Psoas muscle (tissue), 8 donors: ENCODE results near the gene VAT1. TPM values are rescaled to one million over a fixed set of nuclear protein-coding genes. Genes with fewer than 3 reads are reported as not detected.
A peak's percentile ranks its signal among the peaks of the same experiment; 100 is the strongest.
"Not testable (repeated sequence)": the region's sequence is repeated elsewhere in the genome, so short reads cannot be mapped to it uniquely, and the experiment has no call there.

ENCODE experiments used
- ATAC-seq, 4 donors: fragments of 200-7000 bp; cut with Tn5 transposase; one replicate each; pipeline ENCODE4 v1.9.1; 2020; ENCODE audit warnings: moderate library complexity in 3 of 4, mild to moderate bottlenecking in 2 of 4
- DNase-seq, 2 donors: peaks; one replicate each; pipeline ENCODE4 v3.0.0-alpha.2; 2020
- H3K27ac ChIP-seq: fragments of 200-600 bp; one replicate; pipeline ENCODE4 v1.8.0; 2022
- H3K27me3 ChIP-seq, 3 donors: fragments of 200-600 bp in 1 of 3; one replicate each; pipeline versions ENCODE4 v1.6.1 to v1.8.0; 2013 to 2022; ENCODE audit warnings: low read length in 2 of 3, mild to moderate bottlenecking in 2 of 3, moderate library complexity in 1 of 3; ENCODE audit not compliant: insufficient read depth in 3 of 3
- H3K36me3 ChIP-seq, 2 donors: fragments of 200-600 bp in 1 of 2; one replicate each; pipeline versions ENCODE4 v1.6.1 to v1.8.0; 2013 to 2022; ENCODE audit warnings: low read depth in 1 of 2, mild to moderate bottlenecking in 1 of 2, moderate library complexity in 1 of 2; ENCODE audit not compliant: insufficient read depth in 1 of 2
- H3K4me1 ChIP-seq: fragments of 200-600 bp; one replicate; pipeline ENCODE4 v1.8.0; 2022
- H3K4me3 ChIP-seq: fragments of 200-600 bp; one replicate; pipeline ENCODE4 v1.8.0; 2022; ENCODE audit warnings: mild to moderate bottlenecking
- H3K9me3 ChIP-seq: fragments of 200-600 bp; one replicate; pipeline ENCODE4 v1.8.0; 2022
- WGBS, 3 donors: extraction: QIAGEN DNeasy Blood & Tissue Kit; methylation state at CpG; one replicate each; pipeline versions ENCODE4 v1.1.6 to v1.1.7; 2013; 5-methylcytosine and 5-hydroxymethylcytosine counted together
- intact Hi-C, 2 donors: fragments of 100-400 bp; cut with DNase I; formaldehyde crosslinking; loops; one replicate each; pipeline versions ENCODE4 v1.11.0 to v1.14.2; 2022
- polyA plus RNA-seq, 3 donors: library from polyadenylated mRNA; stranded (reverse); fragments of 200-250 nt; gene quantifications; one replicate each; pipeline ENCODE4 v1.2.3, GENCODE V29; 2013
- total RNA-seq, 4 donors: library from RNA; stranded (reverse); fragmentation: NEBNext Ultra II Directional in 2 of 4; extraction: Animal tissue kit (Norgen Biotek cat#: 25700) in 2 of 4; gene quantifications; one replicate each; pipeline versions ENCODE4 v1.2.1 to v1.2.4, GENCODE V29; 2021 to 2023
- TF ChIP-seq, protein P1 (sequence below): fragments of 200-600 bp; IDR thresholded peaks from one replicate; pipeline ENCODE4 v1.8.0; 2022; ENCODE audit warnings: antibody characterized with exemption
- donor health status: healthy with polysubstance abuse.
- donor health status: DM: no; HTN: no; CAD: no; lungs with moderate emphysema.
- donor health status: Bipolar disorder and iron deficiency.
- donor health status: healthy.
- donor health status: DM: yes; HTN: yes; CAD: no.
- donor health status: DM: no; HTN: no; CAD: no.
- donor health status: DM: no; HTN: no; CAD: no.
- donor health status: DM: yes; HTN: yes; CAD: no.

The VAT1 gene
- total and polyA plus RNA-seq, 7 donors, result 19.2 to 50.6 (median 20.2) TPM

DNA sequence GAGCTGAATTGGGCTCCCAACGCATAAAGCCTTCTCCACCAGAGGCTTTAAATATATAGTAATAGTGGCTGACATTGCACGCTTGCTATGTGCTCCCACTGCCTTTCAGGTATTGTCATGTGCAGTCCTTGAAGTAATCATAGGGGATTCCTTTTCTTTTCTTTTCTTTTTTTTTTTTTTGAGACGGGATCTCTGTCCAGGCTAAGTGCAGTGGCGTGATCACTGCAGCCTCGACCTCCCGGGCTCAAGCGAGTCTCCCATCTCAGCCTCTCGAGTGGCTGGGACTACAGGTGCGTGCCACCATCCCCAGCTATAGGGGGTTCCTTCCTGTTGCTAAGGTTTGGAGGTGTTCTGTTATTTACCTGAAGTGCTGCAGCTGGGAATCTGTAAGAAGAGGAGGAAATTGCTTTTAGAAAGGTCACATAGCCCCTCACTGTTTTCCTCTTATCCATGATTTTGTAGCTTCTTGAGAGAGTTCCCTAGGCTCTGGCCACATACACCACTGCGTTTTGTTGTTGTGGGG is 23.1 kb downstream of the VAT1 start:
- intact Hi-C loops, result no loop called here
- ATAC-seq (no peak), DNase-seq (no peak)
- H3K27me3 ChIP-seq, result no peaks in the 10 kb centered on the region
- peaks cover 21% of the 10 kb centered on the region for H3K4me1 ChIP-seq
- H3K4me3 ChIP-seq, result peak overlapping the region; percentile 93
- H3K9me3 ChIP-seq, result no peaks in the 10 kb centered on the region
- TF ChIP-seq, protein P1, sequence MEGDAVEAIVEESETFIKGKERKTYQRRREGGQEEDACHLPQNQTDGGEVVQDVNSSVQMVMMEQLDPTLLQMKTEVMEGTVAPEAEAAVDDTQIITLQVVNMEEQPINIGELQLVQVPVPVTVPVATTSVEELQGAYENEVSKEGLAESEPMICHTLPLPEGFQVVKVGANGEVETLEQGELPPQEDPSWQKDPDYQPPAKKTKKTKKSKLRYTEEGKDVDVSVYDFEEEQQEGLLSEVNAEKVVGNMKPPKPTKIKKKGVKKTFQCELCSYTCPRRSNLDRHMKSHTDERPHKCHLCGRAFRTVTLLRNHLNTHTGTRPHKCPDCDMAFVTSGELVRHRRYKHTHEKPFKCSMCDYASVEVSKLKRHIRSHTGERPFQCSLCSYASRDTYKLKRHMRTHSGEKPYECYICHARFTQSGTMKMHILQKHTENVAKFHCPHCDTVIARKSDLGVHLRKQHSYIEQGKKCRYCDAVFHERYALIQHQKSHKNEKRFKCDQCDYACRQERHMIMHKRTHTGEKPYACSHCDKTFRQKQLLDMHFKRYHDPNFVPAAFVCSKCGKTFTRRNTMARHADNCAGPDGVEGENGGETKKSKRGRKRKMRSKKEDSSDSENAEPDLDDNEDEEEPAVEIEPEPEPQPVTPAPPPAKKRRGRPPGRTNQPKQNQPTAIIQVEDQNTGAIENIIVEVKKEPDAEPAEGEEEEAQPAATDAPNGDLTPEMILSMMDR, result no peak
- 10 to 11% (median 11%) methylated on average over 10 of the region's 10 CpGs for WGBS, 3 donors
- peak overlapping the region; percentile 96 for H3K27ac ChIP-seq
- peaks cover 6 to 55% of the 10 kb centered on the region in 2 donors for H3K36me3 ChIP-seq

DNA sequence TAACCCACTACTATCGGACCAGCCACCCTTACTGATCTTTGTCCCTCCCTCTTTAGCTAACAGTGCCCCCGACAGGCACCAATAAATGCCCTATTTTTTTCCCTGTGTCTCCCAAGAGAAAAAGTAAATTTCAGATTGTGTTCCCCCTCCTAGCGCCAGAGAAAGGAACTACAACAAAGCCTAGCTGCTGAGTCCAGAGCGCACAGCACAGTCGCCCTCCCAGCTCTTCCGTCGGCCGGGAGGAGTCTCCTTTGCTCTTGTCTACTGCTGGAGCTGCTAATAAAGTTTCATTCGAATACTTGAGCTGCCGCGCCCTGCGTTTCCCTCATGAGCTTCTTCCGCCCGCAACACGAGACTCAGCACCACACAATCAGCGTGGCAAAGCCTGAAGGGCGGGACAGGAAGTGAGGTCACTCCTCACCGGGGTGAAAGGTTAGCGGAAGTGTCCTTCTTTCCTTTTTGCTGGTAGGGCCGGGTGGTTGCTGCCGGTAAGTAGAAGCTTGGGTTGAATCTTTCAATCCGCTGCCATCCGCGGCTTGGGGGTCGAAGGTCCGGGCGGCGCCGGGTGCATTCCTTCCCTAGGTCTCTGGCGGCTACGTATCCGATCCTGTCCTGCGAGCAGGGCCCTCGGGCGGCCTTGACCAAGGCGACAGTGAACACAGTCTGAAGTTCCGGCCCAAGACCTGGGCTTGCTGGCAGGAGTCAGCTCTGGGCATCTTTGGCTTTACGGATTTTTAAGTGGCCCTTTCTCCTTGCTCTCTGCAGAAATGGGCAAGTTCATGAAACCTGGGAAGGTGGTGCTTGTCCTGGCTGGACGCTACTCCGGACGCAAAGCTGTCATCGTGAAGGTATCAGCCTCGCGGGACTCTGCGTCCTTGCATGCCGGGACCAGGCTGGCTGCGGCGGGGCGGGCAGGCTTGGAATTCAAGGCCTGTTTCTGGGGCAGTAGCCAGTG is 23.9 kb downstream of the VAT1 start, which contains the start of gene RPL27:
TSS of gene RPL27 (plus strand) at position 436 of the 955 bp plus-strand sequence. CDS start at position 768, 332 bp downstream.
- WGBS, 3 donors, result 0 to 1% (median 0%) methylated on average over 49 of the region's 49 CpGs
- intact Hi-C loops, result loop anchor here in 1 of 2 donors (1.0 kb wide), 1 partner anchor 17 kb away; no protein-coding TSS in a partner anchor

DNA sequence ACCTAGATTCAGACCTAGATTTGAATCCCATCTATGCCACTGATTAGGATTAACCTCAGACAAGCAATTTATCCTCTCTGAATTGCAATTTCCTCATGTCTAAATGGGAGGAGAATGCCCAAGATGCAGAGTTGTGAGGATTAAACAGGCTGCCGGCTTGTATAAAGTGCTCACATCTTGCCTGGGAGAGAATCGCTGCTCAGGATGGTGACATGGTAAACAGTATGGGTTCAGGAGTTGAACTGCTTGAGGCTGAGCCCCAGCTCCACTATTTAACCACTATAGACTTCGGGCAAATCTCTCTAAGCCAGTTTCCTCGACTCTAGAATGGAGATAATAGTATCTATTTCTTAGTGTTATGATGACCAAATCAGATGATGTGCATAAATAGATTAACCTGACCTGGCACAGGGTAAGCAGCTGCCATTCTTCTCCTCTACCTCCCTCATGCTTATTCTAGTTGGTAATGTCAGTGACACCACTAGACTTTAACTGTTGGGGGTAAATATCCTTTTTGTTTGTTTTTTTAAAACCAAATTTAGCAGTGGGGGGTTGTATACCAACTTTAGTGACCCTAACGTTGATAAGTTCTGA is 24.7 kb downstream of the VAT1 start:
- Histone ChIP-seq H3K36me3 (peaks cover 6 to 55% of the 10 kb centered on the region in 2 donors), H3K9me3 (no peaks in the 10 kb centered on the region), H3K4me3 (peak overlapping the region; percentile 93), H3K27me3 (no peaks in the 10 kb centered on the region), H3K27ac (peak overlapping the region; percentile 96), H3K4me1 (peaks cover 21% of the 10 kb centered on the region)
- 23 to 29% (median 24%) methylated on average over 5 of the region's 5 CpGs for whole genome bisulfite sequencing, 3 donors
- ATAC-seq (peak in 2 of 4 donors; percentile 5 to 6), DNase-seq (no peak)
- intact Hi-C loops, result no loop called here
- TF ChIP-seq, protein P1, result no peak

More for the DNA sequence above, 23.9 kb downstream of the VAT1 start, which contains the start of gene RPL27:
- H3K4me1 ChIP-seq, result peaks cover 21% of the 10 kb centered on the region
- peak within 1 kb of the TSS; percentile 96 for H3K27ac ChIP-seq
- TF ChIP-seq, protein P1, result peak; percentile 93
- ATAC-seq (peak; percentile 97 to 98 (median 98)), DNase-seq (peak; percentile 98 to 99)
- H3K9me3 ChIP-seq, result no peaks in the 10 kb centered on the region
- peaks cover 4 to 55% of the 10 kb centered on the region in 2 donors for H3K36me3 ChIP-seq
- no peaks in the 10 kb centered on the region for H3K27me3 ChIP-seq
- H3K4me3 ChIP-seq, result peak within 1 kb of the TSS; percentile 93

DNA sequence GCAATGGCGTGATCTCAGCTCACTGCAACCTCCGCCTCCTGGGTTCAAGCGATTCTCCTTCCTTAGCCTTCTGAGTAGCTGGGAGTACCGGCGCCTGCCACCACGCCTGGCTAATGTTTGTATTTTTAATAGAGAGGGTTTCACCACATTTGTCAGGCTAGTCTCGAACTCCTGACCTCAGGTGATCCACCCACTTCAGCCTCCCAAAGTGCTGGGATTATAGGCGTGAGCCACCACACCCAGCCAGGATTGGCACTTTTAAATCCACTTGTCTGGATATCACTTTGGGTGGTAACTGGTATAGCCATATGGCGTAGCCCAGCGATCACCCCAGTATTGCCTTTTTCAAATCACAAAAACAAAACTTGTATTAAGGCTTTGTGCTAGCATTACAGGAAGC is 28.3 kb downstream of the VAT1 start:
- H3K4me3 ChIP-seq, H3K27ac ChIP-seq, intact Hi-C loops, H3K4me1 ChIP-seq, H3K27me3 ChIP-seq, ATAC-seq, DNase-seq, H3K9me3 ChIP-seq: not testable (repeated sequence)
- H3K36me3 ChIP-seq, result peaks cover 11 to 58% of the 10 kb centered on the region in 2 donors
- WGBS, 3 donors, result 83 to 86% (median 84%) methylated on average over 10 of the region's 10 CpGs
